NB4 (cell line): ENCODE data around the gene DAP.

Experiments
- DNase-seq: peaks from one replicate; pipeline ENCODE4 v3.0.0; 2010; ENCODE audit warnings: low read depth
- H3K4me3 ChIP-seq: one replicate; pipeline ENCODE4 v1.5.1; 2011; ENCODE audit warnings: mild to moderate bottlenecking, low read depth, low read length, moderate library complexity
- CTCF ChIP-seq: IDR thresholded peaks from one replicate; pipeline ENCODE4 v1.5.1; 2012; ENCODE audit warnings: low read depth, low read length
- MAX ChIP-seq: IDR thresholded peaks from 2 replicates; pipeline ENCODE4 v1.6.1; 2011; ENCODE audit warnings: low read depth, low read length
- MYC ChIP-seq: IDR thresholded peaks from 2 replicates; pipeline ENCODE4 v1.6.1; 2011; ENCODE audit warnings: low read depth, low read length
- POLR2A ChIP-seq: IDR thresholded peaks from 2 replicates; pipeline ENCODE4 v1.6.1; 2011; ENCODE audit warnings: mild to moderate bottlenecking; ENCODE audit not compliant: insufficient read length; ENCODE audit errors: extremely low read depth

DAP gene

GRCh38 chr5:10663489-10664179 is 97.4 kb downstream of the DAP start:
- TF ChIP-seq POLR2A (no peak), MAX (no peak), MYC (no peak), CTCF (no peak)
- H3K4me3 ChIP-seq = no peak overlapping the region
- no peak for DNase-seq

- DNase-seq = no peak
- no peak overlapping the region for H3K4me3 ChIP-seq
- TF ChIP-seq CTCF (no peak), POLR2A (no peak), MYC (no peak), MAX (no peak)
Measured at GRCh38 chr5:10662661-10663488, 98.2 kb downstream of the DAP start.

GRCh38 chr5:10662083-10662482 is 99.0 kb downstream of the DAP start:
- H3K4me3 ChIP-seq = no peak overlapping the region
- TF ChIP-seq POLR2A (no peak), CTCF (no peak), MYC (no peak), MAX (no peak)
- DNase-seq = no peak

- DNase-seq = no peak
- H3K4me3 ChIP-seq = no peak overlapping the region
- TF ChIP-seq MAX (no peak), CTCF (no peak), MYC (no peak), POLR2A (no peak)
Measured at GRCh38 chr5:10661401-10661800, 99.6 kb downstream of the DAP start.

GRCh38 chr5:10660720-10661387 is 100.2 kb downstream of the DAP start:
- DNase-seq = no peak
- no peak for TF ChIP-seq CTCF
- TF ChIP-seq MAX = no peak
- no peak for TF ChIP-seq MYC
- TF ChIP-seq POLR2A = no peak
- H3K4me3 ChIP-seq = no peak overlapping the region
